Endothelial cell of umbilical vein (primary cell): ENCODE results near the gene WDR6. TPM values are rescaled to one million over a fixed set of nuclear protein-coding genes. Genes with fewer than 3 reads are reported as not detected.

Source experiments
- BruUV-seq: library from RNA; stranded (reverse); fragments of 400-500 nt; replicated peaks from 2 replicates; lab custom pipeline; 2021; lab: Mats Ljungman, UMichigan
- CTCF ChIA-PET: fragments of 300-600, 350-600 bp; sonication (Branson Sonifier 250); formaldehyde crosslinking; loops from one replicate; lab custom pipeline; 2021; ENCODE audit warnings: antibody characterized with exemption, inconsistent platforms; lab: Charles Lee
- POLR2A ChIA-PET: fragments of 300-600, 350-600 bp; sonication (Branson Sonifier 250); formaldehyde crosslinking; loops from one replicate; lab custom pipeline; 2021; ENCODE audit warnings: antibody characterized with exemption, inconsistent platforms; lab: Charles Lee
- DNase-seq: peaks from one replicate; pipeline ENCODE4 v3.0.0-alpha.2; 2011; ENCODE audit warnings: low read depth, low spot score
- FAIRE-seq: peaks from 2 replicates; lab custom pipeline; 2011; peaks lifted over from hg19 to GRCh38; lab: Jason Lieb, UNC
- H2AFZ ChIP-seq: 2 replicates; pipeline ENCODE4 v1.6.0; 2012; ENCODE audit warnings: low read depth, low read length, control low read depth, inconsistent platforms
- H3K27ac ChIP-seq: 2 replicates; pipeline ENCODE4 v1.5.1; 2011; ENCODE audit warnings: low read depth, mild to moderate bottlenecking, control low read depth, low read length, moderate library complexity; ENCODE audit not compliant: insufficient read depth
- H3K27me3 ChIP-seq, 2 experiments: 2 replicates each; pipeline versions ENCODE4 v1.6.0 to v1.6.1; 2011; ENCODE audit warnings: low read length in 2 of 2, mixed read lengths in 1 of 2; ENCODE audit not compliant: control insufficient read depth in 2 of 2, insufficient read depth in 2 of 2
- H3K36me3 ChIP-seq, 2 experiments: 2 replicates in 1 of 2; 3 replicates in 1 of 2; pipeline ENCODE4 v1.5.1; 2011; ENCODE audit warnings: low read length in 2 of 2, mild to moderate bottlenecking in 1 of 2, moderate library complexity in 1 of 2; ENCODE audit not compliant: control insufficient read depth in 2 of 2, insufficient read depth in 2 of 2; ENCODE audit errors: extremely low read depth in 1 of 2
- H3K4me1 ChIP-seq: 3 replicates; pipeline ENCODE4 v1.5.1; 2011; ENCODE audit warnings: mild to moderate bottlenecking, low read length; ENCODE audit not compliant: control insufficient read depth, insufficient read depth; ENCODE audit errors: extremely low read depth
- H3K4me2 ChIP-seq: 2 replicates; pipeline ENCODE4 v1.6.1; 2011; ENCODE audit warnings: low read length, control low read depth, mixed read lengths; ENCODE audit not compliant: insufficient read depth
- H3K4me3 ChIP-seq, 3 experiments: fragments of 200-600 bp in 1 of 3; sonication (generic), shearing (Covaris generic) in 1 of 3; replicated peaks in 1 of 3; 2 replicates each; pipeline ENCODE4 v1.5.1; 2011 to 2016; ENCODE audit warnings: control low read depth in 3 of 3, low read length in 3 of 3, mild to moderate bottlenecking in 2 of 3, inconsistent platforms in 1 of 3, low read depth in 1 of 3, moderate library complexity in 1 of 3; ENCODE audit not compliant: insufficient read depth in 1 of 3
- H3K79me2 ChIP-seq: 2 replicates; pipeline ENCODE4 v1.6.0; 2012; ENCODE audit warnings: low read length, inconsistent platforms; ENCODE audit not compliant: control insufficient read depth, insufficient read depth
- H3K9ac ChIP-seq: replicated peaks from 2 replicates; pipeline ENCODE3; 2011; ENCODE audit warnings: low read length, control low read depth; ENCODE audit not compliant: insufficient read depth; ENCODE audit errors: extremely low read depth
- H3K9me1 ChIP-seq: replicated peaks from 3 replicates; pipeline ENCODE4 v1.6.0; 2011; ENCODE audit warnings: mild to moderate bottlenecking, low read length; ENCODE audit not compliant: control insufficient read depth, insufficient read depth; ENCODE audit errors: extremely low read depth
- H3K9me3 ChIP-seq: replicated peaks from 2 replicates; pipeline ENCODE4 v1.5.1; 2012; ENCODE audit warnings: low read length, inconsistent platforms; ENCODE audit not compliant: control insufficient read depth, insufficient read depth
- H4K20me1 ChIP-seq: replicated peaks from 2 replicates; pipeline ENCODE3; 2011; ENCODE audit warnings: mild to moderate bottlenecking, low read length; ENCODE audit not compliant: control insufficient read depth, insufficient read depth; ENCODE audit errors: extremely low read depth
- EZH2 ChIP-seq: IDR thresholded peaks from 2 replicates; pipeline ENCODE4 v1.6.1; 2012; ENCODE audit warnings: borderline replicate concordance, low read depth, mild to moderate bottlenecking, moderate library complexity, low read length, inconsistent platforms; ENCODE audit not compliant: severe bottlenecking
- FOS ChIP-seq: IDR thresholded peaks from 2 replicates; pipeline ENCODE4 v1.6.1; 2011; ENCODE audit warnings: mild to moderate bottlenecking, low read length, moderate library complexity, borderline replicate concordance; ENCODE audit not compliant: insufficient read depth
- GATA2 ChIP-seq: IDR thresholded peaks from 2 replicates; pipeline ENCODE4 v1.7.0; 2011; ENCODE audit warnings: low read depth, mild to moderate bottlenecking, moderate library complexity, mixed read lengths, low read length; ENCODE audit not compliant: insufficient read length, insufficient read depth
- JUN ChIP-seq: IDR thresholded peaks from 2 replicates; pipeline ENCODE4 v1.6.1; 2011; ENCODE audit warnings: borderline replicate concordance, low read depth; ENCODE audit not compliant: insufficient read length, insufficient read depth
- MYC ChIP-seq: IDR thresholded peaks from one replicate; pipeline ENCODE4 v1.6.1; 2011; ENCODE audit warnings: mild to moderate bottlenecking, low read depth, low read length
- POLR2A ChIP-seq: IDR thresholded peaks from 2 replicates; pipeline ENCODE4 v1.6.1; 2012; ENCODE audit warnings: low read depth, mild to moderate bottlenecking, control low read depth, low read length
- POLR2AphosphoS5 ChIP-seq: IDR thresholded peaks from 2 replicates; pipeline ENCODE4 v1.6.1; 2012; ENCODE audit warnings: low read depth, mild to moderate bottlenecking, control low read depth, low read length, moderate library complexity; ENCODE audit not compliant: insufficient read depth
- dilution Hi-C: fragments of 300-500 bp; cut with MboI; formaldehyde crosslinking; loops from one replicate; pipeline ENCODE4 v1.15.0; 2019; ENCODE audit warnings: low sequenced_read_pairs; ENCODE audit not compliant: extremely low pct_ligation_motif_present
- intact Hi-C: fragments of 100-400 bp; cut with micrococcal nuclease; formaldehyde crosslinking; loops from one replicate; pipeline ENCODE4 v1.10.0; 2022
- polyA plus RNA-seq, 4 experiments: library from polyadenylated mRNA; depleted of rRNA in 3 of 4; stranded (reverse) in 3 of 4; unstranded in 1 of 4; fragments of >200 nt; gene quantifications; 2 replicates each; pipeline versions ENCODE4 v1.2.1 to v1.2.3, GENCODE V29; 2011 to 2012; ENCODE audit warnings: missing spikeins in 1 of 4
- total RNA-seq: library from RNA; stranded (reverse); gene quantifications from 2 replicates; pipeline ENCODE4 v1.2.3, GENCODE V29; 2021
- TF ChIP-seq, protein P1 (sequence below): IDR thresholded peaks from 2 replicates; pipeline ENCODE4 v1.6.1; 2011; ENCODE audit not compliant: insufficient read depth, insufficient read length
- TF ChIP-seq, protein P2 (sequence below), 2 donors: IDR thresholded peaks; 1 replicate in 1 of 2; 2 replicates in 1 of 2; pipeline ENCODE4 v1.5.1; 2011; ENCODE audit warnings: low read length in 2 of 2, mild to moderate bottlenecking in 2 of 2, moderate library complexity in 2 of 2, control low read depth in 1 of 2, inconsistent platforms in 1 of 2, low read depth in 1 of 2; ENCODE audit not compliant: insufficient read depth in 1 of 2; ENCODE audit errors: extremely low read depth in 1 of 2

WDR6 gene
- total and polyA plus RNA-seq, 2 donors (not counting 3 experiments of a cell fraction or from before 2014, with no cell fraction given), result 192 to 319 TPM

GRCh38 chr3:49035281-49035680 is 28.1 kb downstream of the WDR6 start:
- CTCF ChIA-PET, result interaction anchor here (1.0 to 2.3 kb wide), 2 partner anchors 13 to 48 kb away, joined by 3 to 8 read pairs; no protein-coding TSS in a partner anchor
- no TSS peak for BruUV-seq
- H3K36me3 ChIP-seq, result peaks cover 15 to 30% of the 10 kb centered on the region in 2 experiments
- no peaks in the 10 kb centered on the region for H3K9me3 ChIP-seq
- POLR2A ChIA-PET, result no interaction called here
- H3K79me2 ChIP-seq, result no peaks in the 10 kb centered on the region
- H2AFZ ChIP-seq, result no peak overlapping the region
- no peak for DNase-seq
- dilution Hi-C loops, result no loop called here
- no peak overlapping the region for H3K27ac ChIP-seq
- no peak for TF ChIP-seq EZH2
- TF ChIP-seq, protein P1, sequence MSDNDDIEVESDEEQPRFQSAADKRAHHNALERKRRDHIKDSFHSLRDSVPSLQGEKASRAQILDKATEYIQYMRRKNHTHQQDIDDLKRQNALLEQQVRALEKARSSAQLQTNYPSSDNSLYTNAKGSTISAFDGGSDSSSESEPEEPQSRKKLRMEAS, result no peak
- TF ChIP-seq, protein P2, sequence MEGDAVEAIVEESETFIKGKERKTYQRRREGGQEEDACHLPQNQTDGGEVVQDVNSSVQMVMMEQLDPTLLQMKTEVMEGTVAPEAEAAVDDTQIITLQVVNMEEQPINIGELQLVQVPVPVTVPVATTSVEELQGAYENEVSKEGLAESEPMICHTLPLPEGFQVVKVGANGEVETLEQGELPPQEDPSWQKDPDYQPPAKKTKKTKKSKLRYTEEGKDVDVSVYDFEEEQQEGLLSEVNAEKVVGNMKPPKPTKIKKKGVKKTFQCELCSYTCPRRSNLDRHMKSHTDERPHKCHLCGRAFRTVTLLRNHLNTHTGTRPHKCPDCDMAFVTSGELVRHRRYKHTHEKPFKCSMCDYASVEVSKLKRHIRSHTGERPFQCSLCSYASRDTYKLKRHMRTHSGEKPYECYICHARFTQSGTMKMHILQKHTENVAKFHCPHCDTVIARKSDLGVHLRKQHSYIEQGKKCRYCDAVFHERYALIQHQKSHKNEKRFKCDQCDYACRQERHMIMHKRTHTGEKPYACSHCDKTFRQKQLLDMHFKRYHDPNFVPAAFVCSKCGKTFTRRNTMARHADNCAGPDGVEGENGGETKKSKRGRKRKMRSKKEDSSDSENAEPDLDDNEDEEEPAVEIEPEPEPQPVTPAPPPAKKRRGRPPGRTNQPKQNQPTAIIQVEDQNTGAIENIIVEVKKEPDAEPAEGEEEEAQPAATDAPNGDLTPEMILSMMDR (IDR thresholded peaks at IDR 0.05; ENCODE audit: extremely low read depth in 1 of 2, insufficient read depth in 1 of 2, low read depth in 1 of 2, low read length in 2 of 2), result no peak
- TF ChIP-seq POLR2A, result no peak
- no peak for TF ChIP-seq FOS
- TF ChIP-seq MYC, result no peak
- TF ChIP-seq POLR2AphosphoS5, result no peak
- TF ChIP-seq JUN, result no peak
- no peak for TF ChIP-seq GATA2
- no peak overlapping the region for H3K4me2 ChIP-seq
- H4K20me1 ChIP-seq, result no peaks in the 10 kb centered on the region
- no peak overlapping the region for H3K4me3 ChIP-seq
- no peak for FAIRE-seq
- intact Hi-C loops, result no loop called here
- H3K9me1 ChIP-seq, result no peaks in the 10 kb centered on the region
- H3K27me3 ChIP-seq, result no peaks in the 10 kb centered on the region
- H3K4me1 ChIP-seq, result no peaks in the 10 kb centered on the region
- H3K9ac ChIP-seq, result no peak overlapping the region
